A549 treated with CpdA at 1 μM for 4 hours (cell line): ENCODE data around the gene TRAF5. TPM values are rescaled to one million over a fixed set of nuclear protein-coding genes. Genes with fewer than 3 reads are reported as not detected.

Experiments used
- total RNA-seq: library from RNA; stranded (reverse); fragments of 200-300 nt; extraction: Qiagen RNA extraction; gene quantifications from 5 replicates; pipeline ENCODE4 v1.2.3, GENCODE V29; 2022; ENCODE audit warnings: low read depth

The TRAF5 gene
- 6.4 to 8.7 TPM (median 7.4 TPM) in 5 replicates for total RNA-seq

GRCh38 chr1:211326528-211327345, at the start of gene TRAF5:
TSS of gene TRAF5 (plus strand) at chr1:211326833. CDS start at chr1:211353240, 26,407 bp downstream.

Other genes with a start within 250 kb of the TRAF5 start
- 2.5 to 3.6 TPM (median 3.0 TPM) in 5 replicates for gene KCNH1, start 192.7 kb upstream of the TRAF5 start, total RNA-seq
- 20.1 to 22.5 TPM (median 21.5 TPM) in 5 replicates for gene RCOR3, start 67.5 kb upstream of the TRAF5 start, total RNA-seq
- gene RD3, start 165.3 kb downstream of the TRAF5 start, total RNA-seq = not detected in 5 replicates